Ishikawa (cell line): ENCODE data around the gene TMEM217.

Experiments
- CEBPB ChIP-seq: IDR thresholded peaks from 2 replicates; pipeline ENCODE4 v1.6.1; 2012
- RAD21 ChIP-seq: IDR thresholded peaks from 2 replicates; pipeline ENCODE4 v1.6.1; 2012; ENCODE audit warnings: low read depth
- TAF1 ChIP-seq: IDR thresholded peaks from 2 replicates; pipeline ENCODE4 v1.6.1; 2012; ENCODE audit warnings: low read depth, mild to moderate bottlenecking
- TEAD4 ChIP-seq: IDR thresholded peaks from 2 replicates; pipeline ENCODE4 v1.6.1; 2012
- TF ChIP-seq, protein P1 (sequence below): IDR thresholded peaks from 2 replicates; pipeline ENCODE4 v1.6.1; 2012
- TF ChIP-seq, protein P2 (sequence below): IDR thresholded peaks from 2 replicates; pipeline ENCODE4 v1.6.1; 2012

DNA sequence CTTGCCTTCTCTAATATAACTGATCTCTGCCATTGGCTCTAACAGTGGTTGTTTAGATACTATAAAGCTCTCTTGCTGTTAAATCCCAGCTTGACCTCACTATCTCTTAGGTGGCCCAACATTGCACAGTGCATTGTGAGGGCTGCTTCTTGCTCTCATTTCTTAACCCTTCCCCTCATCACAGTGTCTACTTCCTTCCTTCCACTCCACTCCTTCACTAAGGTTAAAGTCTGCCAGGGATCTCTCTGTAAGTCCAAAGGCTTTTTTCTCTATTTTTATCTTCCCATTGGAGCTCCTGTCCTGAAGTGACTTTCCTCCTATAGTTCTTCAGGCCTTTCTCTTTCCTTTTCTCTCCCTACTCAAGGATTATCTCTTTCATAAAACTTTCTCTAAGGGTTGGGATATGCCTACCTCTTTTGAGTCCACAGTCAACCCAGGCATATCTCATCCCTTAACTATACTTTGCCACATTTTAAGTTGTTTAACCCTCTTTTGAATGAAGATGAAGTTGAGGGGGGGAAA, 4.4 kb downstream of the TMEM217 start:
- TF ChIP-seq, protein P1, sequence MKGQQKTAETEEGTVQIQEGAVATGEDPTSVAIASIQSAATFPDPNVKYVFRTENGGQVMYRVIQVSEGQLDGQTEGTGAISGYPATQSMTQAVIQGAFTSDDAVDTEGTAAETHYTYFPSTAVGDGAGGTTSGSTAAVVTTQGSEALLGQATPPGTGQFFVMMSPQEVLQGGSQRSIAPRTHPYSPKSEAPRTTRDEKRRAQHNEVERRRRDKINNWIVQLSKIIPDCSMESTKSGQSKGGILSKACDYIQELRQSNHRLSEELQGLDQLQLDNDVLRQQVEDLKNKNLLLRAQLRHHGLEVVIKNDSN, result no peak
- TF ChIP-seq TEAD4 (no peak), RAD21 (no peak), TAF1 (no peak), CEBPB (no peak)
- TF ChIP-seq, protein P2, sequence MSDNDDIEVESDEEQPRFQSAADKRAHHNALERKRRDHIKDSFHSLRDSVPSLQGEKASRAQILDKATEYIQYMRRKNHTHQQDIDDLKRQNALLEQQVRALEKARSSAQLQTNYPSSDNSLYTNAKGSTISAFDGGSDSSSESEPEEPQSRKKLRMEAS, result no peak
